DMS153 treated with DMSO at 0.1 percent for 48 hours (cell line): ENCODE measurements around the gene VTI1A.

Source experiments
- DNase-seq: peaks from one replicate; lab custom pipeline; 2025; ENCODE audit not compliant: unreplicated experiment; lab: John Stamatoyannopoulos, UW

Gene VTI1A

GRCh38 chr10:112675560-112676083, 228.6 kb downstream of the VTI1A start:
- no peak for DNase-seq

DNA sequence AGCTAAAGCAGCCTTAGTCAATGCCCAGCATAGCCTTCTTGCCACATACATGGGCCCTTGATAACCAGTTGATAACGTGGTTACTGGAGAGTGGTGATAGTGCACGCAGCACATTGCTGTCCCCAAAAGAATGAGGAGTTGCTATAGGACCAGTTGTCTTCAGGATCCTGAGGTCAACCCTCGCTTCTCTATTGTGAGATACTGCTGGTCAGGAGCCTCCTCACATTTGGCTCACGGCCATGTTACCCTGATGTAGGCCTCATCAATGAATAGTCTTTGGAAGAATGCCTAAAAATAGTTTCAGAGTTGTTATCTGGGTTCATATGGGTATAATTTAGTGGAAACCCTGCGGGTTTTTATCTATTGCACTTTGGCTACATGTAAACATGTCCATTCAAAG, 230.7 kb downstream of the VTI1A start:
- DNase-seq, result no peak

GRCh38 chr10:112678581-112678980, 231.6 kb downstream of the VTI1A start:
- peak; percentile 10 for DNase-seq

DNA sequence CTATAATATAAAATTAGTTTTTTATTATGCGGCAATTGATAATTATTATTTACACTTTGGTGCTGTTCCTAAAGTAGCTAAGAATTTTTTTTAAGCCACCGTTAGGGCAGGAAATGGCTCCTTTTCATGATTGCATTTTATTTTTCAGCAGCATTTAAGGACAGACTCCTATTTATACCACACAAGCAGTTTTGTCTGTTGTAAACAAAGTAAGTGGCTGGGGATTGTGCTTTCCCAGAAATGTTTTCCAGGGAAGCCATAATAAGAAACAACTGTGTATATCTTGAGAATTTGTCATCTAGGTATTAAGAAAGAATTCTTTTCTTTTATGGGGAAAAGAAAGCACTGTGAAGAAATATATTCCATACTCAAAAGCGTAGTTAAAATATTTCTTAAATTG, 232.0 kb downstream of the VTI1A start:
- no peak for DNase-seq

GRCh38 chr10:112679392-112679791, 232.4 kb downstream of the VTI1A start:
- DNase-seq, result no peak

- no peak for DNase-seq
Observed at GRCh38 chr10:112680586-112680985, 233.6 kb downstream of the VTI1A start.

GRCh38 chr10:112687647-112688046, 240.6 kb downstream of the VTI1A start:
- DNase-seq, result no peak

GRCh38 chr10:112689327-112690072, 242.5 kb downstream of the VTI1A start:
- no peak for DNase-seq

GRCh38 chr10:112695539-112695938, 248.5 kb downstream of the VTI1A start:
- DNase-seq, result no peak

GRCh38 chr10:112696592-112696991, 249.6 kb downstream of the VTI1A start:
- no peak for DNase-seq

DNA sequence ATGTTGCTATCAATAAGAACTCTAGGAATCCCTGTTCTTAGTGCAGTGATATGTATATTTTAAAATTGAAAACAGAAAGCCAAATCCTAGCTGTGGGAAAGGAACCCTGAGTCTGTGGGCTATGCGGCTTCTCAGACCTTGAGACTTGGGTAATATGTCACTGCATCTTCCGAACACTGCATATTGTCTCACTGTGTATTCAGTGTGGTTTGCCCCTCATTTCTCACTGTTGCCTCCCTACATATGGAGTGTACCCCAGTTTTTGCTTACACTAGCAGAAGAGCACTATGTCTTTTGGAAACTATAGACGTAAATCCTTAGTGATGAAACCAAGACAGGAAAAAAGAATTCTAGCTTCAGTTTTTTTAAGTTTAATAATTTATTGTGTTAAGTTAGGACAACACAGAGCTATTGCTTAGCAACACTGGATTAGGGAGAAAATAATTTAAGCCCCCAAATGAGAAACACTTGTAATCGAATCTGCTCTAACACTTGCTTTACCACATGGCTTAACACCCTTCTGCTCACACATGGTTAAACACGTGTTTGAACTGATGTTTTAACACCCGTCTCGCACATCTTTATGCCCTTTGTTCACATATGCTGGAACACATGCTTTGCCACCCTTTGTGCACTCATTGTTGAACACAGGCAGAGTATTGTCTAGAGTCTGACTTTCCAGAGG, 251.3 kb downstream of the VTI1A start:
- DNase-seq, result no peak

DNA sequence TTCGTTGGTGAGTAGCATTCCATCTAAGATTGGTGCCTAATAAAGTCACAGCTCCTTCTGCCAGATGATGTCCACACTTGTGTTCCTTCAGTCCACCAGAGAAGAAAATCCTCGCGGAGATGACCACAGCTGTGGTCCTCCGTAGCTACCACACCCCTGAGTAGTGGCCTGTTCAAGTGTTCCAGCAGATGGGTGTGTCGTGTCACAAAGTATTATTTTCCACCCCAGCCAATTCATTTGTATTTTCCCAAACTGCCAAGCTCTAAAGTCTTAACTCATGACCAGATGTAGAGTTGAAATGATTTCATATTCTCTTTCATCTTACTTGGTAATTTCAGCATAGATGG, 251.8 kb downstream of the VTI1A start:
- no peak for DNase-seq

DNA sequence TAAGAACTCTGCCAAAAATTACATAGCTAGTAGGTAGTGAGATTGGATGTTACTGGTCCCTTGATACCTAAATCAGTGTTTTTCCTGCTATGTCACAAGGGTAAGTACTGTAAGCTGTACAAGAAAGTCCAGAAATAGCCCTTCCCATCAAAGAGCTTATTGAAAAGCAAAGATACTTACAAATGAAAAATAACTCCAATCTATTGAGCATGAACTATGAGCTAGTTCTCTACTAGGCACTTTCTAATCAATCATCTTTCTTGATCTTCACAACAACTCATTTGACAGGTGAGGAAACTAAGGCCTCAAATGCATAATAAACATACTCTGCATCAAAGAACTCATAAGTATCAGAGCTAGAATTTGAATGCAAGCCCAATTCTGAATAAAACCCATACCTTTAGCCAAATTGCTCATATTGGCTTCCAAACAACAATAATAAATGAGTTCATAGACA, 253.2 kb downstream of the VTI1A start:
- DNase-seq, result no peak

GRCh38 chr10:112701211-112701877, 254.3 kb downstream of the VTI1A start:
- no peak for DNase-seq

GRCh38 chr10:112701878-112702255, 254.9 kb downstream of the VTI1A start:
- DNase-seq, result no peak

DNA sequence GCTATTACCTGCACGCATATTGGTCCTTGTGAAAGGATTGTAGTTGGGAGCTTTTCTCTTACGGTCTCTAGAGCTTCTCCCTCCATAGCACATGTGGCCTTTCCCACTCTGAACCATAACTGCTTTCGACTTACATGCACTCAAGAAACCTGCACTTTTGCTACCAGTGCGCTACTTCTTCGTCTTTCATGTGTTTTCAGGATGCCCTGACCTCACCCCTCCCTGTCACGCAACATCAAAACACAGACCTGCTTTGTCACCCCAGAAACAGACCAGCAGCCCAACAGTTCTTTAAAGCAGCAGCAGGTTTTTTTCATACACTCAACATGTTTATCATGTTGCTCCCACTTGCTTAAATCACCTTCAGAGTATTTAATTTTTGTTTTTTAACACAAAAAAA, 259.6 kb downstream of the VTI1A start:
- no peak for DNase-seq

DNA sequence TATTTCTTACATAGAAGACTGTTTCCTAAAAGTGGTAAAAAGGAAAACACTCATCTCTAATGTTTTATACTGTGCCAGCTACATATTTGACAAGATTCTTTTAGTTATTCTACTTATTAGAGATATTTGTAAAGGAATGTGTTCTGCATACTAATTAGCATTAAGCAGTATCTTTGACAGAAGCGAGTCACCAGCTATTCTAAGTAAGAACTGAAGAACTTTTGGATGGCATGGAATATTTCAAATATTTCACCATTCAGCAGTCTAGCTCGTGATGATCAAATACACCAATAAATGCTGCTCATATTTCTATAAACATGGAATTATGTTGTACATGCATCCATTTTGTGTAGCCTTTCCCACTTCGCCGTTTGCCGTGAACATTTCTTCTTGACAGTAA, 261.4 kb downstream of the VTI1A start:
- DNase-seq, result no peak

- no peak for DNase-seq
Observed at GRCh38 chr10:112710528-112710927, 263.5 kb downstream of the VTI1A start.

DNA sequence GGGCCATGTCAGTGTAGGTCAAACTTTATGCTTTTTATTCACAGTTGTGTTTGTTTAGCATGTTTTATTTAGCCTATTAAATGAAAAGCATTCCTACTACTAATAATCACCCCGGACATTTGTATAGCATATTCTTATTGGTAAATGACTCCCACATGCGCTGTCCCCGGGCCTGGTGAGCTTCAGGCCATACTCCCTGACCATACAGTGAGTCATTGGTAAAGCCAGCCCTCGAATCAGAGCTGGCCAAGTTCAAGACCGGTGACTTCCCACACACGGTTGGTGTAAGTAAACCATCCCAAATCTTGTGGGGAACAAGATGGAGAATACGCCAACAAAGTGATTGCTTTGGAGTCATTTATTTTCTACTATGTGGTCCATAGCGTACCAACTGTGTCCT, 264.4 kb downstream of the VTI1A start:
- DNase-seq, result no peak

DNA sequence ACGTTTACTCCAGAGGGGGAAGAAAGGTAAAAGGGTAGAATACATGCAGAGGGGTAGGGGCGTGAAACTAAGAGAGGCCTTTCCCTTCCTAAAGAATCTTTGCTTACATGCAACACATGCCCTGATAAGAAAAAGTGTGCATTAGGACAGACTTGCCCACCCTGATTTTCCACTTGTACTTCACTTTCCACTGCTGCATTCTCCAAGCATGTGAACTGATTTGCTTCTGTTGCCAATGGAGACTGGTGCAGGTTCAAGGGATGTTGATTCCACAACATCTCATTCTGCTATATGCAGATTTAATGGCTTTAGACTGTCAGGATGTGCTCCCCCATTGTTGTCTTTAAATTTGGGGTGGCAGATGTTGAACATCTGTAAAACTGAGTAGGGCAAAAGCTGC, 265.5 kb downstream of the VTI1A start:
- no peak for DNase-seq

DNA sequence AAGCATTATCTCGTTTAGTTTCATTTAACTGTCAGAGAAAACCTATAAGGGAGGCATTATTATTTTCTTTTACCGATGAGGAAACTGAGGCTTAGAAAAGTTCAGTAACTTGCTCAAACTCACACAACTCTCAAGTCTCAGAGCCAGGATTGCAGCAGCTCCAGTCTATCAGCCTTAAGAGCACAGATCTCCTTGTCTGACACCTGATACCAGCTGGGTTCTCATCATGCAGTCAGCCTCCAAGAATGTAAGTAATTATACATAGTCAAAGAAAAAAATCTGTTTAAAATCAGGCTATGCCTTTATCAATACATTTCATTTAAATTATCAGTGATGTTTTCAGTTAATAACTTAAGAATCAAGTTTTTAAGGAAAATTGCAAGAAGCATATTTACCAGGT, 266.4 kb downstream of the VTI1A start:
- no peak for DNase-seq

DNA sequence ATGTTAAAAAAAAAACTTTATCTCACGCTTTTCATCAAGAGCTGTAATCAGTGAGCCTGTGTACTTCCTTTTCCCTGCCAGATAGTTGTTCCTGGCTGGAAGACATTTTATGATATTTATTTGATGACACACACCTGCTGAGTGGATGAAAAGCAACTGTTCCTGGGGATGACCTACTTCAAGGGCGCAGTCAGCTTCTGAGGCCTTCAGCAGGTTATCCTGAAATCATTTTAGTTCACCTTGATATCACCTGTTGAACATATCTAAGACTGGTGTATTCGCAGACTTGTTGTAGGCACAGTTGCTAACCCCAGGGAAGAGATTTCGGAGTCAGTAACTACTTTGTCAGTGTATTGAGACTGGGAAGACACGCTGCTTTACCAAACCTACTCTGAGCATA, 268.6 kb downstream of the VTI1A start:
- DNase-seq, result no peak
